Suprapubic skin (tissue), 4 donors: ENCODE results near the gene FBXO42.

Experiments
- CTCF ChIP-seq, 2 donors: fragments of 200-600 bp in 1 of 2; fragments of 450-650 bp in 1 of 2; sonication (generic) in 1 of 2; IDR thresholded peaks; one replicate each; pipeline ENCODE4 v1.5.1; 2016 to 2019; ENCODE audit warnings: antibody characterized with exemption in 2 of 2, mild to moderate bottlenecking in 1 of 2, moderate library complexity in 1 of 2
- EP300 ChIP-seq: sonication (generic); formaldehyde crosslinking; IDR thresholded peaks from one replicate; pipeline ENCODE4 v1.6.1; 2017; ENCODE audit warnings: antibody characterized with exemption
- POLR2A ChIP-seq, 2 donors: fragments of 450-650 bp; IDR thresholded peaks; one replicate each; pipeline ENCODE4 v1.6.1; 2017; ENCODE audit warnings: antibody characterized with exemption in 2 of 2, mild to moderate bottlenecking in 2 of 2, moderate library complexity in 2 of 2
- POLR2AphosphoS5 ChIP-seq, 3 donors: sonication (generic); formaldehyde crosslinking; IDR thresholded peaks; one replicate each; pipeline ENCODE4 v1.6.1; 2017; ENCODE audit warnings: antibody characterized with exemption in 3 of 3

GRCh38 chr1:16387201-16388188, 35.2 kb upstream of the FBXO42 start:
- TF ChIP-seq POLR2A (IDR thresholded peaks at IDR 0.05) (no peak), CTCF (IDR thresholded peaks at IDR 0.05) (no peak), EP300 (no peak), POLR2AphosphoS5 (IDR thresholded peaks at IDR 0.05) (no peak)
